Neural cell (in vitro differentiated cells): ENCODE data around the gene NISCH. TPM values are rescaled to one million over a fixed set of nuclear protein-coding genes. Genes with fewer than 3 reads are reported as not detected.

ENCODE experiments used
- H2AFZ ChIP-seq: fragments of 200-600, 300-800 bp; sonication (generic), shearing (Covaris generic); 2 replicates; pipeline ENCODE4 v1.6.0; 2014; ENCODE audit warnings: low read depth, mild to moderate bottlenecking, antibody characterized with exemption, low read length, moderate library complexity
- H3F3A ChIP-seq: fragments of 200-600 bp; shearing (Covaris generic); 2 replicates; pipeline ENCODE4 v1.6.1; 2016; ENCODE audit warnings: mild to moderate bottlenecking, moderate library complexity, mixed read lengths, antibody characterized with exemption, low read length; ENCODE audit not compliant: insufficient read depth, poor library complexity, severe bottlenecking
- H3K27ac ChIP-seq: fragments of 200-600, 300-800 bp; sonication (generic), shearing (Covaris generic); 2 replicates; pipeline ENCODE4 v1.5.1; 2014; ENCODE audit warnings: mild to moderate bottlenecking, low read length, moderate library complexity
- H3K27me3 ChIP-seq: fragments of 300-800, 200-600 bp; sonication (generic), shearing (Covaris generic); 2 replicates; pipeline ENCODE4 v1.6.0; 2014; ENCODE audit warnings: mild to moderate bottlenecking, low read depth, low read length, moderate library complexity; ENCODE audit not compliant: insufficient read depth
- H3K36me3 ChIP-seq: fragments of 300-800, 200-600 bp; sonication (generic), shearing (Covaris generic); 2 replicates; pipeline ENCODE4 v1.5.1; 2014; ENCODE audit warnings: mild to moderate bottlenecking, antibody characterized with exemption, low read length, moderate library complexity; ENCODE audit not compliant: insufficient read depth
- H3K4me2 ChIP-seq: fragments of 300-800, 200-600 bp; sonication (generic), shearing (Covaris generic); 2 replicates; pipeline ENCODE4 v1.6.0; 2014; ENCODE audit warnings: mild to moderate bottlenecking, low read length
- H3K4me3 ChIP-seq: fragments of 300-800, 200-600 bp; sonication (generic), shearing (Covaris generic); 2 replicates; pipeline ENCODE4 v1.5.1; 2014; ENCODE audit warnings: mild to moderate bottlenecking, low read length, moderate library complexity
- H3K79me2 ChIP-seq: fragments of 200-600 bp; shearing (Covaris generic); replicated peaks from 2 replicates; pipeline ENCODE4 v1.6.0; 2014; ENCODE audit warnings: mild to moderate bottlenecking, low read length, moderate library complexity; ENCODE audit not compliant: insufficient read depth
- H3K9ac ChIP-seq: fragments of 300-800, 200-600 bp; sonication (generic), shearing (Covaris generic); 2 replicates; pipeline ENCODE4 v1.6.1; 2016; ENCODE audit warnings: mild to moderate bottlenecking, low read length, mixed read lengths
- H3K9me2 ChIP-seq: fragments of 200-600 bp; shearing (Covaris generic); 2 replicates; pipeline ENCODE4 v1.6.1; 2016; ENCODE audit warnings: mild to moderate bottlenecking, low read length, mixed read lengths; ENCODE audit not compliant: insufficient read depth
- H3K9me3 ChIP-seq: fragments of 200-600, 300-800 bp; sonication (generic), shearing (Covaris generic); 2 replicates; pipeline ENCODE4 v1.6.1; 2016; ENCODE audit warnings: mild to moderate bottlenecking, mixed run types, low read length, moderate library complexity, mixed read lengths
- H4K20me1 ChIP-seq: fragments of 200-600 bp; shearing (Covaris generic); 2 replicates; pipeline ENCODE4 v1.6.1; 2016; ENCODE audit warnings: mild to moderate bottlenecking, mixed run types; ENCODE audit not compliant: insufficient read depth
- EP300 ChIP-seq: fragments of 450-650 bp; conservative IDR thresholded peaks from 2 replicates; pipeline ENCODE4 v1.6.1; 2014; ENCODE audit warnings: antibody characterized with exemption, mild to moderate bottlenecking, moderate library complexity; ENCODE audit not compliant: poor library complexity, severe bottlenecking
- EZH2 ChIP-seq: fragments of 200-600, 300-800 bp; shearing (Covaris generic), sonication (generic); IDR thresholded peaks from 2 replicates; pipeline ENCODE4 v1.6.1; 2014; ENCODE audit warnings: antibody characterized with exemption, low read length, borderline replicate concordance, mild to moderate bottlenecking; ENCODE audit not compliant: insufficient read depth, poor library complexity, severe bottlenecking
- MXI1 ChIP-seq: fragments of 450-650 bp; conservative IDR thresholded peaks from 2 replicates; pipeline ENCODE4 v1.6.1; 2014; ENCODE audit warnings: antibody characterized with exemption, mild to moderate bottlenecking; ENCODE audit not compliant: poor library complexity, severe bottlenecking
- POLR2AphosphoS5 ChIP-seq: IDR thresholded peaks from 2 replicates; pipeline ENCODE4 v1.6.1; 2012
- RAD21 ChIP-seq: fragments of 450-650 bp; conservative IDR thresholded peaks from 2 replicates; pipeline ENCODE4 v1.6.1; 2014; ENCODE audit warnings: antibody characterized with exemption, mild to moderate bottlenecking, moderate library complexity
- SMC3 ChIP-seq: fragments of 450-650 bp; conservative IDR thresholded peaks from 2 replicates; pipeline ENCODE4 v1.6.1; 2014; ENCODE audit warnings: antibody characterized with exemption, mild to moderate bottlenecking, moderate library complexity; ENCODE audit not compliant: poor library complexity
- TAF1 ChIP-seq: IDR thresholded peaks from 2 replicates; pipeline ENCODE4 v1.6.1; 2012; ENCODE audit warnings: low read depth
- polyA plus RNA-seq: library from polyadenylated mRNA; depleted of rRNA; stranded (reverse); fragments of >200 nt; gene quantifications from 2 replicates; pipeline ENCODE4 v1.2.3, GENCODE V29; 2014
- TF ChIP-seq, protein P1 (sequence below): IDR thresholded peaks from 2 replicates; pipeline ENCODE4 v1.6.1; 2012; ENCODE audit warnings: borderline replicate concordance
- TF ChIP-seq, protein P2 (sequence below): fragments of 450-650 bp; IDR thresholded peaks from 2 replicates; pipeline ENCODE4 v1.5.1; 2014; ENCODE audit warnings: antibody characterized with exemption, mild to moderate bottlenecking, moderate library complexity; ENCODE audit not compliant: poor library complexity, severe bottlenecking

The NISCH gene
- polyA plus RNA-seq, 1 donor from 2014 or later: 88.9 TPM

DNA sequence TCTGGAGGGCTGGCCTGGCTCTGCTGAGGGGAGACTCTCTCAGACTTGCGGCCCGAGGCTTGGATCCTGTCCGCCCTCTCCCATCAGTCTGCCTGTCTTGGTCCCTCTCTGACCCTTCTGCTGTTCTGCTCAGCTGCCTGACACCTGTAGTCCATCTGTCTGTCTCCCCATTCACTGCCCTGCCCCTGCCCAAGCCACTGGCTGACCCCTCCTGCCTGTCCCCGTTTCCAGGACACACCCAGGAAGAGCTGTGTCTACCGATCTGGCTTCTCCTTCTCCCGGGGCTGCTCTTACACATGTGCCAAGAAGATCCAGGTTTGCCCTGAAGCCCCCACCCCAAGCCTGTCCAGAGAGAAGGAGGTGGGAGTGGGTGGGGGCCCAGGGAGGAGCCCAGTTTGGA lies 59.8 kb downstream of the NISCH start:
- Histone ChIP-seq H3K9ac (no peak overlapping the region), H2AFZ (no peak overlapping the region), H3K27ac (no peak overlapping the region), H3K4me2 (no peak overlapping the region), H3K4me3 (no peak overlapping the region), H3K9me3 (no peaks in the 10 kb centered on the region), H3F3A (no peaks in the 10 kb centered on the region), H3K9me2 (no peaks in the 10 kb centered on the region), H4K20me1 (no peaks in the 10 kb centered on the region), H3K79me2 (no peaks in the 10 kb centered on the region), H3K36me3 (no peaks in the 10 kb centered on the region), H3K27me3 (no peaks in the 10 kb centered on the region)
- TF ChIP-seq TAF1 (no peak), RAD21 (no peak), MXI1 (no peak), EP300 (no peak), SMC3 (no peak), EZH2 (no peak), POLR2AphosphoS5 (no peak)
- TF ChIP-seq, protein P1, sequence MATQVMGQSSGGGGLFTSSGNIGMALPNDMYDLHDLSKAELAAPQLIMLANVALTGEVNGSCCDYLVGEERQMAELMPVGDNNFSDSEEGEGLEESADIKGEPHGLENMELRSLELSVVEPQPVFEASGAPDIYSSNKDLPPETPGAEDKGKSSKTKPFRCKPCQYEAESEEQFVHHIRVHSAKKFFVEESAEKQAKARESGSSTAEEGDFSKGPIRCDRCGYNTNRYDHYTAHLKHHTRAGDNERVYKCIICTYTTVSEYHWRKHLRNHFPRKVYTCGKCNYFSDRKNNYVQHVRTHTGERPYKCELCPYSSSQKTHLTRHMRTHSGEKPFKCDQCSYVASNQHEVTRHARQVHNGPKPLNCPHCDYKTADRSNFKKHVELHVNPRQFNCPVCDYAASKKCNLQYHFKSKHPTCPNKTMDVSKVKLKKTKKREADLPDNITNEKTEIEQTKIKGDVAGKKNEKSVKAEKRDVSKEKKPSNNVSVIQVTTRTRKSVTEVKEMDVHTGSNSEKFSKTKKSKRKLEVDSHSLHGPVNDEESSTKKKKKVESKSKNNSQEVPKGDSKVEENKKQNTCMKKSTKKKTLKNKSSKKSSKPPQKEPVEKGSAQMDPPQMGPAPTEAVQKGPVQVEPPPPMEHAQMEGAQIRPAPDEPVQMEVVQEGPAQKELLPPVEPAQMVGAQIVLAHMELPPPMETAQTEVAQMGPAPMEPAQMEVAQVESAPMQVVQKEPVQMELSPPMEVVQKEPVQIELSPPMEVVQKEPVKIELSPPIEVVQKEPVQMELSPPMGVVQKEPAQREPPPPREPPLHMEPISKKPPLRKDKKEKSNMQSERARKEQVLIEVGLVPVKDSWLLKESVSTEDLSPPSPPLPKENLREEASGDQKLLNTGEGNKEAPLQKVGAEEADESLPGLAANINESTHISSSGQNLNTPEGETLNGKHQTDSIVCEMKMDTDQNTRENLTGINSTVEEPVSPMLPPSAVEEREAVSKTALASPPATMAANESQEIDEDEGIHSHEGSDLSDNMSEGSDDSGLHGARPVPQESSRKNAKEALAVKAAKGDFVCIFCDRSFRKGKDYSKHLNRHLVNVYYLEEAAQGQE: no peak
- TF ChIP-seq, protein P2, sequence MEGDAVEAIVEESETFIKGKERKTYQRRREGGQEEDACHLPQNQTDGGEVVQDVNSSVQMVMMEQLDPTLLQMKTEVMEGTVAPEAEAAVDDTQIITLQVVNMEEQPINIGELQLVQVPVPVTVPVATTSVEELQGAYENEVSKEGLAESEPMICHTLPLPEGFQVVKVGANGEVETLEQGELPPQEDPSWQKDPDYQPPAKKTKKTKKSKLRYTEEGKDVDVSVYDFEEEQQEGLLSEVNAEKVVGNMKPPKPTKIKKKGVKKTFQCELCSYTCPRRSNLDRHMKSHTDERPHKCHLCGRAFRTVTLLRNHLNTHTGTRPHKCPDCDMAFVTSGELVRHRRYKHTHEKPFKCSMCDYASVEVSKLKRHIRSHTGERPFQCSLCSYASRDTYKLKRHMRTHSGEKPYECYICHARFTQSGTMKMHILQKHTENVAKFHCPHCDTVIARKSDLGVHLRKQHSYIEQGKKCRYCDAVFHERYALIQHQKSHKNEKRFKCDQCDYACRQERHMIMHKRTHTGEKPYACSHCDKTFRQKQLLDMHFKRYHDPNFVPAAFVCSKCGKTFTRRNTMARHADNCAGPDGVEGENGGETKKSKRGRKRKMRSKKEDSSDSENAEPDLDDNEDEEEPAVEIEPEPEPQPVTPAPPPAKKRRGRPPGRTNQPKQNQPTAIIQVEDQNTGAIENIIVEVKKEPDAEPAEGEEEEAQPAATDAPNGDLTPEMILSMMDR: no peak

DNA sequence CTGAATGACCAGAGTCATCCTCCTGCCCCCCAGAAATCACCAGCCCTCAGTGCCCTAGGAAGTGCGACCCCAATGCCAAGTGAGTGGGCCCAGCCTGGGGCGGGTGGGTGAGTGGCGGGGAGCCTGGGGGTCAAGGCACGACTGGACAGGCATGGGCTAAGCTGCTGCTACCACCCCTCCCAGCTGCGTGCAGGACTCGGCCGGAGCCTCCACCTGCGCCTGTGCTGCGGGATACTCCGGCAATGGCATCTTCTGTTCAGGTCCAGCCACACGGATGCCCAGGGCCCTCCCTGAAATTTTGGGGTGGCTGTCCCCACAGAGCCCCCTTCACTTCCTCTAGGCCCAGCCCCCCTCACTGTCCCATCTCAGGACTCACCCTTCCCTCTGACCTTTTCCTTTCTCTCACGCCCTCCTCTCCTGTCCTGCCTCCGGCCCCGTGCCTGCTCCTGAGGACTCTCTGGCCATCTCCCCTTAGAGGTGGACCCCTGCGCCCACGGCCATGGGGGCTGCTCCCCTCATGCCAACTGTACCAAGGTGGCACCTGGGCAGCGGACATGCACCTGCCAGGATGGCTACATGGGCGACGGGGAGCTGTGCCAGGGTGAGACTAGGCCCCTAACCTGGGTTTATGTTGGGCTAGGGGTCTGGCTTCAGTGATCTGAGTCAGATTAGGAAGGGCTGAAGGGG lies 61.2 kb downstream of the NISCH start:
- Histone ChIP-seq H3F3A (no peaks in the 10 kb centered on the region), H3K27ac (no peak overlapping the region), H3K9me2 (no peaks in the 10 kb centered on the region), H3K4me2 (no peak overlapping the region), H3K79me2 (no peaks in the 10 kb centered on the region), H2AFZ (no peak overlapping the region), H4K20me1 (no peaks in the 10 kb centered on the region), H3K9me3 (no peaks in the 10 kb centered on the region), H3K27me3 (no peaks in the 10 kb centered on the region), H3K9ac (no peak overlapping the region), H3K4me3 (no peak overlapping the region), H3K36me3 (no peaks in the 10 kb centered on the region)
- TF ChIP-seq, protein P1: no peak
- no peak for TF ChIP-seq EZH2
- no peak for TF ChIP-seq EP300
- TF ChIP-seq POLR2AphosphoS5: no peak
- no peak for TF ChIP-seq RAD21
- TF ChIP-seq, protein P2: no peak
- TF ChIP-seq TAF1: no peak
- no peak for TF ChIP-seq MXI1
- no peak for TF ChIP-seq SMC3
